Astrocyte of the cerebellum (primary cell): ENCODE results near the gene PHACTR2.
"Not testable (repeated sequence)": the region's sequence is repeated elsewhere in the genome, so short reads cannot be mapped to it uniquely, and the experiment has no call there.

Experiments used
- DNase-seq: peaks from one replicate; pipeline ENCODE4 v3.0.0-alpha.2; 2011; ENCODE audit warnings: low read depth
- H3K4me3 ChIP-seq: 2 replicates; pipeline ENCODE4 v1.5.1; 2011; ENCODE audit warnings: mild to moderate bottlenecking, low read depth, low read length, moderate library complexity
- CTCF ChIP-seq: IDR thresholded peaks from 2 replicates; pipeline ENCODE4 v1.5.1; 2012; ENCODE audit warnings: low read length, low read depth, moderate library complexity, mild to moderate bottlenecking; ENCODE audit errors: missing control alignments
- in situ Hi-C: cut with HindIII; loops from 2 replicates; pipeline ENCODE4 v1.10.0; 2017; ENCODE audit warnings: low sequenced_read_pairs

Gene PHACTR2

GRCh38 chr6:143773506-143774150 lies 95.9 kb downstream of the PHACTR2 start:
- in situ Hi-C loops = no loop called here
- H3K4me3 ChIP-seq = no peak overlapping the region
- no peak for DNase-seq
- TF ChIP-seq CTCF = no peak

GRCh38 chr6:143774347-143774746 lies 96.6 kb downstream of the PHACTR2 start:
- TF ChIP-seq CTCF = no peak
- no peak overlapping the region for H3K4me3 ChIP-seq
- no peak for DNase-seq
- in situ Hi-C loops = no loop called here

- DNase-seq = no peak
- no peak for TF ChIP-seq CTCF
- no peak overlapping the region for H3K4me3 ChIP-seq
- in situ Hi-C loops = no loop called here
These were observed 97.6 kb downstream of the PHACTR2 start for GRCh38 chr6:143775336-143775735.

GRCh38 chr6:143778926-143779325 lies 101.2 kb downstream of the PHACTR2 start:
- TF ChIP-seq CTCF = no peak
- H3K4me3 ChIP-seq = no peak overlapping the region
- no peak for DNase-seq
- in situ Hi-C loops = no loop called here

GRCh38 chr6:143782481-143782880 lies 104.7 kb downstream of the PHACTR2 start:
- no peak for TF ChIP-seq CTCF
- in situ Hi-C loops = no loop called here

GRCh38 chr6:143783077-143783476 lies 105.3 kb downstream of the PHACTR2 start:
- H3K4me3 ChIP-seq = no peak overlapping the region
- in situ Hi-C loops = no loop called here
- TF ChIP-seq CTCF = no peak
- no peak for DNase-seq

More at GRCh38 chr6:143782481-143782880, 104.7 kb downstream of the PHACTR2 start:
- H3K4me3 ChIP-seq = no peak overlapping the region
- no peak for DNase-seq

- in situ Hi-C loops = no loop called here
- no peak overlapping the region for H3K4me3 ChIP-seq
- no peak for TF ChIP-seq CTCF
- no peak for DNase-seq
These were observed 106.6 kb downstream of the PHACTR2 start for GRCh38 chr6:143784316-143784715.

GRCh38 chr6:143786371-143786770 lies 108.6 kb downstream of the PHACTR2 start:
- DNase-seq, H3K4me3 ChIP-seq, in situ Hi-C loops: not testable (repeated sequence)
